ENCODE measurements around the gene KCNJ9. TPM values are rescaled to one million over a fixed set of nuclear protein-coding genes. Genes with fewer than 3 reads are reported as not detected.

KCNJ9 gene
- total and polyA plus RNA-seq, 12 donors: 0.01 to 0.09 (median 0.07) TPM; not detected in 8

GRCh38 chr1:160085686-160086455, 4.5 kb downstream of the KCNJ9 start:
- H3K27ac ChIP-seq: peak overlapping the region in 5 of 10 donors; percentile 42 to 71 (median 69)
- 46 to 50% methylated on average over 19 of the region's 19 CpGs for WGBS, 2 donors
- peaks cover 0 to 11% (median 7%) of the 10 kb centered on the region in 9 donors for H3K4me1 ChIP-seq
- peaks cover 0 to 17% (median 2%) of the 10 kb centered on the region in 9 donors for H3K36me3 ChIP-seq
- peaks cover 0 to 41% (median 36%) of the 10 kb centered on the region in 7 donors for H3K27me3 ChIP-seq
- ATAC-seq (peak; percentile 59 to 87 (median 75)), DNase-seq (peak; percentile 76 to 84)
- peak; percentile 75 to 92 (median 85) for TF ChIP-seq CTCF (IDR thresholded peaks at IDR 0.05)
- intact Hi-C loops (cut with DNase I): loop anchor here in 1 of 10 donors (10.0 kb wide), 1 partner anchor 289 kb away; no protein-coding TSS in a partner anchor
- H3K9me3 ChIP-seq: no peaks in the 10 kb centered on the region
- no peak overlapping the region for H3K4me3 ChIP-seq

- DNase-seq (no peak), ATAC-seq (peak in 6 of 8 donors; percentile 23 to 71 (median 44))
- intact Hi-C loops (cut with DNase I): loop anchor here in 1 of 10 donors (10.0 kb wide), 1 partner anchor 288 kb away; no protein-coding TSS in a partner anchor
- no peak for TF ChIP-seq CTCF (IDR thresholded peaks at IDR 0.05)
- Histone ChIP-seq H3K4me1 (peaks cover 0 to 11% (median 6%) of the 10 kb centered on the region in 9 donors), H3K27ac (peak overlapping the region in 5 of 10 donors; percentile 42 to 71 (median 69)), H3K36me3 (peaks cover 0 to 23% (median 5%) of the 10 kb centered on the region in 9 donors), H3K4me3 (no peak overlapping the region), H3K9me3 (no peaks in the 10 kb centered on the region), H3K27me3 (peaks cover 0 to 35% (median 30%) of the 10 kb centered on the region in 7 donors)
- WGBS, 2 donors: 75 to 78% methylated on average over 5 of the region's 5 CpGs
Observed at GRCh38 chr1:160086456-160086892, 5.1 kb downstream of the KCNJ9 start.

- Histone ChIP-seq H3K4me1 (peaks cover 0 to 11% (median 5%) of the 10 kb centered on the region in 9 donors), H3K4me3 (no peak overlapping the region), H3K36me3 (peaks cover 0 to 30% (median 11%) of the 10 kb centered on the region in 9 donors), H3K27ac (peak overlapping the region in 3 of 10 donors; percentile 69 to 71 (median 70)), H3K27me3 (peaks cover 0 to 28% (median 23%) of the 10 kb centered on the region in 7 donors), H3K9me3 (no peaks in the 10 kb centered on the region)
- intact Hi-C loops (cut with DNase I): loop anchor here in 1 of 10 donors (10.0 kb wide), 1 partner anchor 288 kb away; no protein-coding TSS in a partner anchor
- no peak for TF ChIP-seq CTCF (IDR thresholded peaks at IDR 0.05)
- ATAC-seq (no peak), DNase-seq (no peak)
- 94% methylated on average over 11 to 12 of the region's 12 CpGs for WGBS, 2 donors
Observed at GRCh38 chr1:160087118-160087662, 5.9 kb downstream of the KCNJ9 start.

- no peak for ATAC-seq
- H3K4me1 ChIP-seq: peaks cover 0 to 10% (median 0%) of the 10 kb centered on the region in 9 donors
- peaks cover 0 to 57% (median 11%) of the 10 kb centered on the region in 9 donors for H3K36me3 ChIP-seq
- H3K27ac ChIP-seq: no peak overlapping the region
- no peaks in the 10 kb centered on the region for H3K9me3 ChIP-seq
- TF ChIP-seq CTCF (IDR thresholded peaks at IDR 0.05): no peak
- WGBS, 2 donors: 87% methylated on average over 3 of the region's 3 CpGs
- H3K4me3 ChIP-seq: no peak overlapping the region
- intact Hi-C loops (cut with DNase I): loop anchor here in 3 of 10 donors (10.0 kb wide), 2 partner anchors 165 to 285 kb away; no protein-coding TSS in a partner anchor
- no peak for DNase-seq
- peaks cover 0 to 1% (median 0%) of the 10 kb centered on the region in 7 donors for H3K27me3 ChIP-seq
Observed at GRCh38 chr1:160089883-160090282, 8.5 kb downstream of the KCNJ9 start.

Data from heart right ventricle (tissue), 16 donors.